Measurements from ENCODE around the gene DDX39B. TPM values are rescaled to one million over a fixed set of nuclear protein-coding genes. Genes with fewer than 3 reads are reported as not detected.

Gene DDX39B
- total and polyA plus RNA-seq, 9 of the 15 experiments (the other 6 are each of a cell fraction or from before 2014, with no cell fraction given) = 479 to 869 (median 592) TPM

DNA sequence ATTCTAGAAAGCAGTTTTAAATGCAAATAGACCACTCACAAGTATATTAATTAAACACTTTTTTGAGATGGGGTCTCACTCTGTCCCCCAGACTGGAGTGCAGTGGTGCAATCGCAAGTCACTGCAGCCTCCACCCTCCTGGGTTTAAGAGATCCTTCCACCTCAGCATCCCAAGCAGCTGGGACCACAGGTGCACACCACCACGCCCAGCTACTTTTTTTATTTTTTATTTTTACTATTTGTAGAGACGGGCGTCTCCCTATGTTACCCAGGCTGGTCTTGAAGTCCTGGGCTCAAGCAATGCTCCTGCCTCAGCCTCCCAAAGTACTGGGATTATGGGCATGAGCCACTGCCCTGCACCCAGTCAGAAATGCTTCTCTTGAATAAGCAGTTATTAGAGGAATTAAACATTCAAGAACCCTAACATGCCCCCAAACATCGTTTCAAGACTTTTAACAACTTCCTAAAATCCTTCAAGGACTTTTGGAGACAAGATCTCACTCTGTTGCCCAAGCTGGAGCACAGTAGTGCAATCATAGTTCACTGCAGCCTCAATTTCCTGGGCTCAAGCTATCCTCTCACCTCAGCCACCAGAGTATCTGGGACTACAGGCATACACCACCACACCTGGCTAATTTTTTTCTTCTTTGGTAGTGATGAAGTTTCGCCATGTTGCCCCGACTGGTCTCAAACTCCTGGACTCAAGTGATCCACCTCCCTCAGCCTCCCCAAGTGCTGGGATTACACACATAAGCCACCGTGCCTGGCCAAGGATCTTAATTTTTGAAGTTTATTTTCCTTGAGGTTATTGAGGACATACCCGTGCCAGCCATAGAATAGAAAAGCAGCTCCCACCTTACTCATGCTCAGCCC is 9.8 kb downstream of the DDX39B start (continued):
- TF ChIP-seq, protein P1, sequence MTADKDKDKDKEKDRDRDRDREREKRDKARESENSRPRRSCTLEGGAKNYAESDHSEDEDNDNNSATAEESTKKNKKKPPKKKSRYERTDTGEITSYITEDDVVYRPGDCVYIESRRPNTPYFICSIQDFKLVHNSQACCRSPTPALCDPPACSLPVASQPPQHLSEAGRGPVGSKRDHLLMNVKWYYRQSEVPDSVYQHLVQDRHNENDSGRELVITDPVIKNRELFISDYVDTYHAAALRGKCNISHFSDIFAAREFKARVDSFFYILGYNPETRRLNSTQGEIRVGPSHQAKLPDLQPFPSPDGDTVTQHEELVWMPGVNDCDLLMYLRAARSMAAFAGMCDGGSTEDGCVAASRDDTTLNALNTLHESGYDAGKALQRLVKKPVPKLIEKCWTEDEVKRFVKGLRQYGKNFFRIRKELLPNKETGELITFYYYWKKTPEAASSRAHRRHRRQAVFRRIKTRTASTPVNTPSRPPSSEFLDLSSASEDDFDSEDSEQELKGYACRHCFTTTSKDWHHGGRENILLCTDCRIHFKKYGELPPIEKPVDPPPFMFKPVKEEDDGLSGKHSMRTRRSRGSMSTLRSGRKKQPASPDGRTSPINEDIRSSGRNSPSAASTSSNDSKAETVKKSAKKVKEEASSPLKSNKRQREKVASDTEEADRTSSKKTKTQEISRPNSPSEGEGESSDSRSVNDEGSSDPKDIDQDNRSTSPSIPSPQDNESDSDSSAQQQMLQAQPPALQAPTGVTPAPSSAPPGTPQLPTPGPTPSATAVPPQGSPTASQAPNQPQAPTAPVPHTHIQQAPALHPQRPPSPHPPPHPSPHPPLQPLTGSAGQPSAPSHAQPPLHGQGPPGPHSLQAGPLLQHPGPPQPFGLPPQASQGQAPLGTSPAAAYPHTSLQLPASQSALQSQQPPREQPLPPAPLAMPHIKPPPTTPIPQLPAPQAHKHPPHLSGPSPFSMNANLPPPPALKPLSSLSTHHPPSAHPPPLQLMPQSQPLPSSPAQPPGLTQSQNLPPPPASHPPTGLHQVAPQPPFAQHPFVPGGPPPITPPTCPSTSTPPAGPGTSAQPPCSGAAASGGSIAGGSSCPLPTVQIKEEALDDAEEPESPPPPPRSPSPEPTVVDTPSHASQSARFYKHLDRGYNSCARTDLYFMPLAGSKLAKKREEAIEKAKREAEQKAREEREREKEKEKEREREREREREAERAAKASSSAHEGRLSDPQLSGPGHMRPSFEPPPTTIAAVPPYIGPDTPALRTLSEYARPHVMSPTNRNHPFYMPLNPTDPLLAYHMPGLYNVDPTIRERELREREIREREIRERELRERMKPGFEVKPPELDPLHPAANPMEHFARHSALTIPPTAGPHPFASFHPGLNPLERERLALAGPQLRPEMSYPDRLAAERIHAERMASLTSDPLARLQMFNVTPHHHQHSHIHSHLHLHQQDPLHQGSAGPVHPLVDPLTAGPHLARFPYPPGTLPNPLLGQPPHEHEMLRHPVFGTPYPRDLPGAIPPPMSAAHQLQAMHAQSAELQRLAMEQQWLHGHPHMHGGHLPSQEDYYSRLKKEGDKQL (CRISPR knock-in tag; IDR thresholded peaks at IDR 0.05; ENCODE audit: borderline replicate concordance) = no peak
- no peak for TF ChIP-seq ZNF212 (CRISPR knock-in tag; IDR thresholded peaks at IDR 0.05)
- TF ChIP-seq CHCHD3 (CRISPR knock-in tag; IDR thresholded peaks at IDR 0.05) = no peak
- peak; percentile 23 for TF ChIP-seq RBM22 (IDR thresholded peaks at IDR 0.05; ENCODE audit: low read depth, low read length, poor library complexity, severe bottlenecking)
- no peak for TF ChIP-seq DACH1 (IDR thresholded peaks at IDR 0.05; ENCODE audit: partially characterized antibody)
- TF ChIP-seq NFXL1 (CRISPR knock-in tag; IDR thresholded peaks at IDR 0.05) = 0 out of 2 replicates have a peak, but pooled peaks have one; percentile 21
- TF ChIP-seq SMAD3 (CRISPR knock-in tag; conservative IDR thresholded peaks at IDR 0.05) = 0 out of 2 replicates have a peak, but pooled peaks have one; percentile 68
- TF ChIP-seq GTF2F1 (IDR thresholded peaks at IDR 0.05; ENCODE audit: low read depth, low read length) = no peak
- no peak for TF ChIP-seq FOXA1 (IDR thresholded peaks at IDR 0.05; ENCODE audit: borderline replicate concordance)
- TF ChIP-seq, protein P2, sequence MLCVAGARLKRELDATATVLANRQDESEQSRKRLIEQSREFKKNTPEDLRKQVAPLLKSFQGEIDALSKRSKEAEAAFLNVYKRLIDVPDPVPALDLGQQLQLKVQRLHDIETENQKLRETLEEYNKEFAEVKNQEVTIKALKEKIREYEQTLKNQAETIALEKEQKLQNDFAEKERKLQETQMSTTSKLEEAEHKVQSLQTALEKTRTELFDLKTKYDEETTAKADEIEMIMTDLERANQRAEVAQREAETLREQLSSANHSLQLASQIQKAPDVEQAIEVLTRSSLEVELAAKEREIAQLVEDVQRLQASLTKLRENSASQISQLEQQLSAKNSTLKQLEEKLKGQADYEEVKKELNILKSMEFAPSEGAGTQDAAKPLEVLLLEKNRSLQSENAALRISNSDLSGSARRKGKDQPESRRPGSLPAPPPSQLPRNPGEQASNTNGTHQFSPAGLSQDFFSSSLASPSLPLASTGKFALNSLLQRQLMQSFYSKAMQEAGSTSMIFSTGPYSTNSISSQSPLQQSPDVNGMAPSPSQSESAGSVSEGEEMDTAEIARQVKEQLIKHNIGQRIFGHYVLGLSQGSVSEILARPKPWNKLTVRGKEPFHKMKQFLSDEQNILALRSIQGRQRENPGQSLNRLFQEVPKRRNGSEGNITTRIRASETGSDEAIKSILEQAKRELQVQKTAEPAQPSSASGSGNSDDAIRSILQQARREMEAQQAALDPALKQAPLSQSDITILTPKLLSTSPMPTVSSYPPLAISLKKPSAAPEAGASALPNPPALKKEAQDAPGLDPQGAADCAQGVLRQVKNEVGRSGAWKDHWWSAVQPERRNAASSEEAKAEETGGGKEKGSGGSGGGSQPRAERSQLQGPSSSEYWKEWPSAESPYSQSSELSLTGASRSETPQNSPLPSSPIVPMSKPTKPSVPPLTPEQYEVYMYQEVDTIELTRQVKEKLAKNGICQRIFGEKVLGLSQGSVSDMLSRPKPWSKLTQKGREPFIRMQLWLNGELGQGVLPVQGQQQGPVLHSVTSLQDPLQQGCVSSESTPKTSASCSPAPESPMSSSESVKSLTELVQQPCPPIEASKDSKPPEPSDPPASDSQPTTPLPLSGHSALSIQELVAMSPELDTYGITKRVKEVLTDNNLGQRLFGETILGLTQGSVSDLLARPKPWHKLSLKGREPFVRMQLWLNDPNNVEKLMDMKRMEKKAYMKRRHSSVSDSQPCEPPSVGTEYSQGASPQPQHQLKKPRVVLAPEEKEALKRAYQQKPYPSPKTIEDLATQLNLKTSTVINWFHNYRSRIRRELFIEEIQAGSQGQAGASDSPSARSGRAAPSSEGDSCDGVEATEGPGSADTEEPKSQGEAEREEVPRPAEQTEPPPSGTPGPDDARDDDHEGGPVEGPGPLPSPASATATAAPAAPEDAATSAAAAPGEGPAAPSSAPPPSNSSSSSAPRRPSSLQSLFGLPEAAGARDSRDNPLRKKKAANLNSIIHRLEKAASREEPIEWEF (CRISPR knock-in tag; IDR thresholded peaks at IDR 0.05) = no peak
- no peak for TF ChIP-seq MIER1 (IDR thresholded peaks at IDR 0.05; ENCODE audit: low read depth)
